NCI-H128 (cell line): Measurements from ENCODE around the gene NAB2.
"Not testable (repeated sequence)": the region's sequence is repeated elsewhere in the genome, so short reads cannot be mapped to it uniquely, and the experiment has no call there.

Experiments
- DNase-seq: peaks from one replicate; lab custom pipeline; 2025; ENCODE audit not compliant: unreplicated experiment; lab: John Stamatoyannopoulos, UW

The NAB2 gene, protein sequence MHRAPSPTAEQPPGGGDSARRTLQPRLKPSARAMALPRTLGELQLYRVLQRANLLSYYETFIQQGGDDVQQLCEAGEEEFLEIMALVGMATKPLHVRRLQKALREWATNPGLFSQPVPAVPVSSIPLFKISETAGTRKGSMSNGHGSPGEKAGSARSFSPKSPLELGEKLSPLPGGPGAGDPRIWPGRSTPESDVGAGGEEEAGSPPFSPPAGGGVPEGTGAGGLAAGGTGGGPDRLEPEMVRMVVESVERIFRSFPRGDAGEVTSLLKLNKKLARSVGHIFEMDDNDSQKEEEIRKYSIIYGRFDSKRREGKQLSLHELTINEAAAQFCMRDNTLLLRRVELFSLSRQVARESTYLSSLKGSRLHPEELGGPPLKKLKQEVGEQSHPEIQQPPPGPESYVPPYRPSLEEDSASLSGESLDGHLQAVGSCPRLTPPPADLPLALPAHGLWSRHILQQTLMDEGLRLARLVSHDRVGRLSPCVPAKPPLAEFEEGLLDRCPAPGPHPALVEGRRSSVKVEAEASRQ

DNA sequence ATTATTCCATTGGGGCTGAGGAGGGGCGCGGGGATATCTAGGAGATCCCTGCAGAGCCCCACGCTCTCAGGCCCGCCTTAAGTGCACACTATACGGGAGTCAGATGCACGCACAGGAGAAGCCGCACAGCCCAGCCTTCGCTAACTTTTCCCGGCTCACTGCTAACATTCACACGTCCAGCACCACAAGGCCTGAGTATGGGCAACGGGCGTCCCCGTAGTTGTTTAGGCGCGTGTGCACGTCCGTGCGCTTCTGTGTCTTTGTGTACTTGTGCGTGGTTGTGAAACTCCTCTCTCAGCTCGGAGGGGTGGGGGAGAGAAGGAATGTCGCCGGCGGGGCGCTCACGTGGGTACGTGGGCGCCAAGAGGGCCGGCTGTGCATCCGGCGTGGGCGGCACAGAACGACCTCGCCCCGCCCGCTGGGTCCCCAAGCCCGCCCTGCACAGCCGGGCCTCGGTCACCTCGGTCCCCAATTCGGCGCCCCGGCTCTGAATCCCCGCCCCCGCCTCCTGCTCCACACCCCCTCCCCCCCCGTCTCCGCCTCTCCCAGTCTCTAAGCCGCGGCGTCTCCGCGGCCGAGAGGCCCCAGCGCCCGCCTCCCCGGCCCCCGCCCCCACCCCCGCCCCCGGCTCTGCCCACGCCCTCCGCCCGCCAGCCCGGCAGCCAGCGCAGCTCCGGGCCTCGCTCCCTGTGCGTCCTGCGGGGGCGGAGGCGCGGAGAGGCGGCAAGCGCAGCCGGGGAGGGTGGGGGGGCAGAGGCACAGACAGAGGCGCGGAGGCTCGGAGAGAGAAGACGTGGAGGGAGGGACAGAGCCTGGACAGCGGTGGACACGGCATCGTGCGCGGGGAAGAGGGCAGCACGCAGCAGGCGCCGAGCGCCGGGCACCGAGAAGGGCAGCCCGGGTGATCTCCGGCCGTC lies at the start of gene NAB2:
TSS of gene NAB2 (plus strand) at position 761 of the 917 bp plus-strand sequence. CDS start 158 bp downstream, outside the sequence.
- peak; percentile 83 for DNase-seq

- DNase-seq, result no peak
Observed at GRCh38 chr12:57040211-57040610, 48.7 kb upstream of the NAB2 start.

- DNase-seq, result no peak
Observed at GRCh38 chr12:57040750-57041149, 48.2 kb upstream of the NAB2 start.

GRCh38 chr12:57042695-57043094 lies 46.2 kb upstream of the NAB2 start:
- no peak for DNase-seq

GRCh38 chr12:57044468-57044867 lies 44.4 kb upstream of the NAB2 start:
- DNase-seq, result no peak

GRCh38 chr12:57044889-57045288 lies 44.0 kb upstream of the NAB2 start:
- DNase-seq, result no peak

- DNase-seq, result no peak
Observed at GRCh38 chr12:57046086-57046791, 42.7 kb upstream of the NAB2 start.

- DNase-seq, result no peak
Observed at GRCh38 chr12:57046947-57047890, 41.7 kb upstream of the NAB2 start.

GRCh38 chr12:57047981-57048380 lies 40.9 kb upstream of the NAB2 start:
- no peak for DNase-seq

DNA sequence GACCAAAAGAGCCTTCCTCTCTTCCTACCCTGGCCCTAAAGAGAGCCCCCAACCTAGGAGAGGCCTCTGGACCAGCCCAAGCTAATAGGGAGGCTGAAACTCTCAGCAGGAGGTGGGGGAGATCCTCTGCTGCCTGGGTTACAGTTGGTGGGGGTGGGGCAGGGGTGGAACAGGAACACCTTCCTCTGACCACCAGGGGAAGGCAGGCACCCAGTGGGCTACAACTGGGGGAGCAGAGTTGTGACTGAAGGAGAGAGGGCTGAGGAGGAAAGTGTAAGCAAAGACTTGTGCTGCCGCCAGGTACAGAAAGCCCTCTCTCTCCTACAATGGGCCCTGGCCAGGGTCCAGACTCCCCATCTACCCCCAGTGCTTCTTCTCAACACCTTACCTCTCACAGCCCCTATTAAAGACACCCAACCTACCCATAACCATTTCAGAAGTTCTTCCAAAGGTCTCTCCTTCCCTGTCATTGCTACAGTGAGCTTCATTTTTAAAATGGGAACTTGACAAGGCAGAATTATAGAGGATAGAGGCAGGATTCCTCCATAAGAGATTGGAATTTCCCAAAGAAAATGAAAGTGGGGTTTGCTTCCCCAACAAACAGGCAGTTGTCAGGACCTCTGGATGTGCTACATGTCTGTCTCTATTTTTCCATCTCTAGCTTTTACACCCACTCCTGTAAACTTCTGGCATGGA lies 40.3 kb upstream of the NAB2 start:
- no peak for DNase-seq

DNA sequence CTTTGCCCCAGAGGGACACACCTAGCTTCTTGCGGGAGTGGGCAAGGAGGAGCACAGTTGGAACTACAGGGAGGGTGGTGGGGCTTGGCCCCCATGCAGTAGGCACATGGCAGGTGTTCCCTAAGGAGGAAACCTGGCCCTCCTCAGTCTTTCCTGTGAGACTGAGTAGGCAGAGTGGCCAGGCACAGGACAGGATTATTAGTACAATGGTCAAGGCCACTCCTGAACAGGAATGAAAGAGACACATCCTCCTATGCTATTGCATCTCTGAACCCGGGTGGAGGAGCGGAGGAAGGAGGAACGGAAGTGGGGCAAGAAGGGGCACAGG lies 39.8 kb upstream of the NAB2 start:
- DNase-seq, result no peak

GRCh38 chr12:57049890-57050289 lies 39.0 kb upstream of the NAB2 start, which contains the start of gene MYO1A:
Gene MYO1A (minus strand): TSS chr12:57050129. CDS start chr12:57048323, 1,806 bp downstream.
- DNase-seq, result no peak

- no peak for DNase-seq
Observed at GRCh38 chr12:57051011-57051410, 37.9 kb upstream of the NAB2 start.

DNA sequence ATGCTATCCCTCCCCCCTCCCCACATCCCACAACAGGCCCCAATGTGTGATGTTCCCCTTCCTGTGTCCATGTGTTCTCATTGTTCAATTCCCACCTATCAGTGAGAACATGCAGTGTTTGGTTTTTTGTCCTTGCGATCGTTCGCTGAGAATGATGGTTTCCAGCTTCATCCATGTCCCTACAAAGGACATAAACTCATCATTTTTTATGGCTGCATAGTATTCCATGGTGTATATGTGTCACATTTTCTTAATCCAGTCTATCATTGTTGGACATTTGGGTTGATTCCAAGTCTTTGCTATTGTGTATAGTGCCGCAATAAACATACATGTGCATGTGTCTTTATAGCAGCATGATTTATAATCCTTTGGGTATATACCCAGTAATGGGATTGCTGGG lies 35.8 kb upstream of the NAB2 start:
- DNase-seq, result not testable (repeated sequence)

- DNase-seq, result not testable (repeated sequence)
Observed at GRCh38 chr12:57053901-57054300, 35.0 kb upstream of the NAB2 start.

DNA sequence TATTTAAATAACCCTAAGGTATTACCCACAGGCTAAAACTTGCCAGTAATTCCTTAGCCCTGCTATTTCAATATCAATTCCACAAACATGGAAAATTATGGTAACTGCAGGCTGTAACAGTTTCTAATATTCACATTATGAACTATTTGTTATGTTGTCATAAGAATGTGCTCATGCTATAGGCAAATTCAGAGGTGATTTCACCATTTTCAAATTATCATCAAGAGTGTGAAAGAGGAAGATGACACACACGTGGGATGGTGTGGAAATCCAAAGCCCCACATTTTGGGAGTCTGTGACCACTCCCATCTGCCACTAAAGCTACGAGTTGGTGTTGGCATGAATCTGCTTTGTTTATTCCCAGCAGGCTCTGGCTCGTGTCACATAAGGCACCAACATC lies 33.1 kb upstream of the NAB2 start:
- no peak for DNase-seq

GRCh38 chr12:57057067-57057751 lies 31.7 kb upstream of the NAB2 start:
- DNase-seq, result no peak

DNA sequence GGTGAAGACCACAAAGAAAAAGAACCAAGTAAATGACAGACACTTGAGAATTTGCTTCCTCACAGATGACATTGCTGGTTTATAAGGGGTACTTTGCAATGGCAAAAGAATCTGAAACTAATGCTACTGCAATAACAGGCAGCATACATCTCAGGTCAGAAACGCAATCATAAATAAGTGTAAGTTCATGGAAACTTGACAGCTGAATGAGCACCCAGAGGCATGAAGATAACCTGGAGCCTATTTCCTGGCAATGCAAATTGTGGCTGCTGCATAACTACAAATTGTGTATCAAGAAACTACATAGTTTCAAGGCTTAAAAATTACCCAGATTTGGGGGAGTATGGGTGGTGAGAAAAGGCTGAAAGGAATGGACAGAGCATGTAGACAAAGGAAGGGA lies 30.5 kb upstream of the NAB2 start:
- no peak for DNase-seq
